ENCODE measurements around the gene GIPC3. TPM values are rescaled to one million over a fixed set of nuclear protein-coding genes. Genes with fewer than 3 reads are reported as not detected.

GIPC3 gene
- total RNA-seq, 1 donor from 2014 or later: 2.2 TPM

- no peak overlapping the region for H3K4me3 Mint-ChIP-seq (ENCODE audit: unreplicated experiment)
Observed at GRCh38 chr19:3546119-3546518, 39.2 kb upstream of the GIPC3 start.

GRCh38 chr19:3547301-3547731, 38.0 kb upstream of the GIPC3 start:
- peaks cover 3% of the 10 kb centered on the region for H3K36me3 Mint-ChIP-seq (ENCODE audit: low read depth)
- no peaks in the 10 kb centered on the region for H3K4me1 Mint-ChIP-seq (ENCODE audit: low read depth)
- no peak for DNase-seq (ENCODE audit: low spot score)
- H3K4me3 Mint-ChIP-seq (ENCODE audit: unreplicated experiment): no peak overlapping the region
- H3K9me3 Mint-ChIP-seq (ENCODE audit: low read depth): no peaks in the 10 kb centered on the region
- TF ChIP-seq CTCF (IDR thresholded peaks at IDR 0.05): peak; percentile 75
- no peaks in the 10 kb centered on the region for H3K27me3 Mint-ChIP-seq (ENCODE audit: low read depth)
- no peak overlapping the region for H3K27ac Mint-ChIP-seq (ENCODE audit: unreplicated experiment)

More at GRCh38 chr19:3546119-3546518, 39.2 kb upstream of the GIPC3 start:
- Mint-ChIP-seq H3K36me3 (ENCODE audit: low read depth) (peaks cover 3% of the 10 kb centered on the region), H3K9me3 (ENCODE audit: low read depth) (no peaks in the 10 kb centered on the region), H3K4me1 (ENCODE audit: low read depth) (no peaks in the 10 kb centered on the region), H3K27me3 (ENCODE audit: low read depth) (no peaks in the 10 kb centered on the region), H3K27ac (ENCODE audit: unreplicated experiment) (no peak overlapping the region)
- TF ChIP-seq CTCF (IDR thresholded peaks at IDR 0.05): no peak
- DNase-seq (ENCODE audit: low spot score): no peak

GRCh38 chr19:3547767-3548282, 37.5 kb upstream of the GIPC3 start:
- Mint-ChIP-seq H3K4me3 (ENCODE audit: unreplicated experiment) (no peak overlapping the region), H3K36me3 (ENCODE audit: low read depth) (peaks cover 3% of the 10 kb centered on the region), H3K27ac (ENCODE audit: unreplicated experiment) (no peak overlapping the region), H3K9me3 (ENCODE audit: low read depth) (no peaks in the 10 kb centered on the region), H3K4me1 (ENCODE audit: low read depth) (no peaks in the 10 kb centered on the region), H3K27me3 (ENCODE audit: low read depth) (no peaks in the 10 kb centered on the region)
- TF ChIP-seq CTCF (IDR thresholded peaks at IDR 0.05): peak; percentile 17
- DNase-seq (ENCODE audit: low spot score): peak; percentile 95

GRCh38 chr19:3548606-3549005, 36.7 kb upstream of the GIPC3 start:
- peaks cover 3% of the 10 kb centered on the region for H3K36me3 Mint-ChIP-seq (ENCODE audit: low read depth)
- no peaks in the 10 kb centered on the region for H3K9me3 Mint-ChIP-seq (ENCODE audit: low read depth)
- no peak overlapping the region for H3K4me3 Mint-ChIP-seq (ENCODE audit: unreplicated experiment)
- no peak for DNase-seq (ENCODE audit: low spot score)
- H3K4me1 Mint-ChIP-seq (ENCODE audit: low read depth): peaks cover 3% of the 10 kb centered on the region
- no peak for TF ChIP-seq CTCF (IDR thresholded peaks at IDR 0.05)
- no peaks in the 10 kb centered on the region for H3K27me3 Mint-ChIP-seq (ENCODE audit: low read depth)
- H3K27ac Mint-ChIP-seq (ENCODE audit: unreplicated experiment): peak overlapping the region; percentile 45

- no peak for TF ChIP-seq CTCF (IDR thresholded peaks at IDR 0.05)
- no peak for DNase-seq (ENCODE audit: low spot score)
- no peak overlapping the region for H3K27ac Mint-ChIP-seq (ENCODE audit: unreplicated experiment)
- H3K36me3 Mint-ChIP-seq (ENCODE audit: low read depth): peaks cover 3% of the 10 kb centered on the region
- no peaks in the 10 kb centered on the region for H3K9me3 Mint-ChIP-seq (ENCODE audit: low read depth)
- no peak overlapping the region for H3K4me3 Mint-ChIP-seq (ENCODE audit: unreplicated experiment)
- peaks cover 8% of the 10 kb centered on the region for H3K4me1 Mint-ChIP-seq (ENCODE audit: low read depth)
- no peaks in the 10 kb centered on the region for H3K27me3 Mint-ChIP-seq (ENCODE audit: low read depth)
Observed at GRCh38 chr19:3549816-3550215, 35.5 kb upstream of the GIPC3 start.

Measured in chondrocyte (in vitro differentiated cells).